Activated T-cell treated with anti-CD3 and anti-CD28 coated beads, Interleukin-2, amount 50 U/mL, for 72 hours (primary cell): Measurements from ENCODE around the gene CTXND1. TPM values are rescaled to one million over a fixed set of nuclear protein-coding genes. Genes with fewer than 3 reads are reported as not detected.

ENCODE experiments used
- ATAC-seq, 2 donors: fragments of 150-1000 bp; cut with Tn5 transposase; replicated peaks in 1 of 2; 2 replicates each; pipeline ENCODE4 v1.10.0; 2021; ENCODE audit warnings: moderate library complexity in 2 of 2, mild to moderate bottlenecking in 1 of 2
- DNase-seq, 2 donors: peaks; one replicate each; pipeline ENCODE4 v3.0.0; 2021 to 2022; ENCODE audit warnings: mixed read lengths in 1 of 2
- H3K27ac Mint-ChIP-seq: one replicate; pipeline ENCODE4 v1.8.0; 2022; ENCODE audit warnings: mild to moderate bottlenecking, moderate library complexity, mixed read lengths
- H3K27me3 Mint-ChIP-seq: one replicate; pipeline ENCODE4 v1.8.0; 2022; ENCODE audit warnings: low read depth, mixed read lengths
- H3K36me3 Mint-ChIP-seq, 2 donors: one replicate each; pipeline ENCODE4 v1.8.0; 2022; ENCODE audit warnings: mixed read lengths in 2 of 2, mild to moderate bottlenecking in 1 of 2; ENCODE audit not compliant: insufficient read depth in 2 of 2
- H3K4me1 Mint-ChIP-seq: one replicate; pipeline ENCODE4 v1.8.0; 2022; ENCODE audit warnings: low read depth, mixed read lengths
- H3K4me3 Mint-ChIP-seq, 2 donors: one replicate each; pipeline ENCODE4 v1.8.0; 2022; ENCODE audit warnings: mild to moderate bottlenecking in 2 of 2, mixed read lengths in 2 of 2, moderate library complexity in 2 of 2
- H3K9me3 Mint-ChIP-seq, 2 donors: one replicate each; pipeline ENCODE4 v1.8.0; 2022; ENCODE audit warnings: mixed read lengths in 2 of 2
- total RNA-seq, 2 donors: library from RNA; stranded (reverse); gene quantifications; one replicate each; pipeline ENCODE4 v1.2.3, GENCODE V29; 2022

The CTXND1 gene
- total RNA-seq, 2 donors from 2014 or later: not detected

GRCh38 chr15:80216141-80216540 lies 35.9 kb downstream of the CTXND1 start:
- Mint-ChIP-seq H3K36me3 (no peaks in the 10 kb centered on the region), H3K4me1 (no peaks in the 10 kb centered on the region), H3K9me3 (no peaks in the 10 kb centered on the region), H3K27me3 (peaks cover 17% of the 10 kb centered on the region), H3K4me3 (no peak overlapping the region), H3K27ac (no peak overlapping the region)
- no peak for ATAC-seq
- no peak for DNase-seq

DNA sequence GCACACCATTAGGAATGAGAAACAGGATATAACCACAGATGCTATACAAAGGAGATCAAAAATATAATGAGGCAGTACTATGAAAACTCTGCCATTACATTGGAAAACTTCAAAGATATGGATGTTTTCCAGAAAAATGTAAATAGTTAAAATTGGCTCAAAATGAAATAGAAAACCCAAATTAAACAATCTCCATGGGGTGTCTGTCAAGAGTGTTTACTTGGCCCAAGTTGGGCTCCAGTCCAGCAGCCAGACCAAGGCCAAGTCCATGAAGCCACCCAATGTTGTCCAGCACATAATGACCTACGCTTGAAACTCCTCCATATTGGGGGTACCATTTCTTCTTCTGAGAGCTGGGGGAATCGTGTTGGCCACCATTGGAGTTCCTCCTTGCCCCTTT lies 37.1 kb downstream of the CTXND1 start:
- Mint-ChIP-seq H3K4me3 (no peak overlapping the region), H3K9me3 (no peaks in the 10 kb centered on the region), H3K4me1 (no peaks in the 10 kb centered on the region), H3K27me3 (peaks cover 17% of the 10 kb centered on the region), H3K27ac (no peak overlapping the region), H3K36me3 (no peaks in the 10 kb centered on the region)
- no peak for ATAC-seq
- no peak for DNase-seq

GRCh38 chr15:80211976-80212375 lies 40.0 kb downstream of the CTXND1 start:
- no peaks in the 10 kb centered on the region for H3K9me3 Mint-ChIP-seq
- no peaks in the 10 kb centered on the region for H3K4me1 Mint-ChIP-seq
- no peaks in the 10 kb centered on the region for H3K36me3 Mint-ChIP-seq
- DNase-seq (no peak), ATAC-seq (no peak)
- no peak overlapping the region for H3K27ac Mint-ChIP-seq
- peaks cover 28% of the 10 kb centered on the region for H3K27me3 Mint-ChIP-seq
- no peak overlapping the region for H3K4me3 Mint-ChIP-seq

GRCh38 chr15:80210611-80211573 lies 41.1 kb downstream of the CTXND1 start:
- no peak overlapping the region for H3K27ac Mint-ChIP-seq
- no peaks in the 10 kb centered on the region for H3K9me3 Mint-ChIP-seq
- no peak for ATAC-seq
- H3K4me3 Mint-ChIP-seq: no peak overlapping the region
- H3K36me3 Mint-ChIP-seq: no peaks in the 10 kb centered on the region
- H3K27me3 Mint-ChIP-seq: peaks cover 36% of the 10 kb centered on the region
- DNase-seq: no peak
- no peaks in the 10 kb centered on the region for H3K4me1 Mint-ChIP-seq

DNA sequence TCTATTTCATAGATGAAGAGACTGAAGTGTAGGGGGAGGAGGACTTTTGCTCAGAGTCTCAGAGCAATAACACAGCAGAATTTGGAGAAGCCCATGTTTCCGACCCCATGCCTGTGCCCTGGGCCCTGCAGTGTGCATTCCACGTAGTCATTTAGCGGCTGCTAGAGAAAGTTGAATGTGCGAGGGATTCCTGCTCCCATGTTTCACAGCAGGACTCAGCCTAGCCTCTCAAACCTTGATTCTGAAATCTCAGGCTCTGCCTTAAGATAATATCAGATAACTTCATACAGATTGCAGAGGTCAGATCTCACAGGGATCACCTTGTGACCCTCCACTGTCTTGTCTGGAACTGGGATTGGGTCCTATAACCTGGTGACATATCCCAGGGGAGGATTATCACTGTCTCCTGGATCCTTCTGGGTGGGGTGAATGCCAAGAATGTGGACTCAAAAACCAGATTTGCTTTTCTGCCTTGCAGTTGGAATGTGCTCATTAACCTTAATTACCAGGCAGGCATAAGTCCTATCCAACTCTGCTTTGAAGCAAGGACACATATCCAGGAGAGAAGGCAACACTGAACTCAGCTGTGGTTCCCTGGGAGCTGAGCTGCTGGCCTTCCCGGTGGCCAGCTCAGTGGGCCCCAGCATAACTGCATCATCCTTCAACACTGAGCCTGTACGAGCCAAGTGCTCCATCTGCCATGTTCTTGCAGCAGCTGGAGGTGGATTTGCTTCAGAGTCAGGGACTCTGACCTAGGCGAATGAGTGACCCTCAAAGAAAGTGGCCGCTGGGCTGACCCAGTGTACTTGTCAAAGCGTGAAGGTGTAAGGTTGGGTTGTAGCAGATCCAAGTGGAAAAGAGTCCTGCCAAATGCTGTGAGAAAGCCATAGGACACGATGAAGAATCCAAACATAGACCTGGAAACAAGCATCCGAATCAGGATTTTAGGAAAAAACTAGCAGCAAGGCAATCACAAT lies 43.0 kb downstream of the CTXND1 start:
- ATAC-seq (no peak), DNase-seq (no peak)
- Mint-ChIP-seq H3K27ac (no peak overlapping the region), H3K4me3 (no peak overlapping the region), H3K27me3 (peaks cover 47% of the 10 kb centered on the region), H3K36me3 (no peaks in the 10 kb centered on the region), H3K9me3 (no peaks in the 10 kb centered on the region), H3K4me1 (no peaks in the 10 kb centered on the region)

DNA sequence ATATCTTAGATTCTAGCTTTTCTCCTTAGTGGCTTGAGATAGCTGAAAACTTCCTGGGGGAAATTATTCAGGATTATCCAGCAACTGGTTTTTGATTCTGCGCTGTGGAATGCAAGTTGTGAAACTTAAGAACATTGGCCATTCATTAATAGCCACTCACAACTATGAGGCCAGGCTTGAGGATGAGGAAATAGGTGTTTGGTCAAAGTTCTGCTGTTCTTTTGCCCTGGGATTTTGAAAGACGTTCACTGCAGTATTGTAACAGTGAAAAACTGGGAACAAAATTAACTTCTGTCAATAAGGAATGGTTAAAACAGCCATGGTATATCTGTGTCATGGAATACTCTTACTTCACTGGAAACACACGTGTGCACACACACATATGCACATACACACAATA lies 44.1 kb downstream of the CTXND1 start:
- no peaks in the 10 kb centered on the region for H3K36me3 Mint-ChIP-seq

GRCh38 chr15:80204231-80204630 lies 47.8 kb downstream of the CTXND1 start:
- H3K9me3 Mint-ChIP-seq: no peaks in the 10 kb centered on the region
- peaks cover 32% of the 10 kb centered on the region for H3K27me3 Mint-ChIP-seq
- DNase-seq (no peak), ATAC-seq (no peak)
- no peak overlapping the region for H3K27ac Mint-ChIP-seq
- H3K4me1 Mint-ChIP-seq: no peaks in the 10 kb centered on the region
- no peaks in the 10 kb centered on the region for H3K36me3 Mint-ChIP-seq
- no peak overlapping the region for H3K4me3 Mint-ChIP-seq

More for the DNA sequence above, 44.1 kb downstream of the CTXND1 start:
- Mint-ChIP-seq H3K27me3 (peaks cover 38% of the 10 kb centered on the region), H3K4me1 (no peaks in the 10 kb centered on the region), H3K27ac (no peak overlapping the region), H3K4me3 (no peak overlapping the region), H3K9me3 (no peaks in the 10 kb centered on the region)
- DNase-seq (no peak), ATAC-seq (no peak)

DNA sequence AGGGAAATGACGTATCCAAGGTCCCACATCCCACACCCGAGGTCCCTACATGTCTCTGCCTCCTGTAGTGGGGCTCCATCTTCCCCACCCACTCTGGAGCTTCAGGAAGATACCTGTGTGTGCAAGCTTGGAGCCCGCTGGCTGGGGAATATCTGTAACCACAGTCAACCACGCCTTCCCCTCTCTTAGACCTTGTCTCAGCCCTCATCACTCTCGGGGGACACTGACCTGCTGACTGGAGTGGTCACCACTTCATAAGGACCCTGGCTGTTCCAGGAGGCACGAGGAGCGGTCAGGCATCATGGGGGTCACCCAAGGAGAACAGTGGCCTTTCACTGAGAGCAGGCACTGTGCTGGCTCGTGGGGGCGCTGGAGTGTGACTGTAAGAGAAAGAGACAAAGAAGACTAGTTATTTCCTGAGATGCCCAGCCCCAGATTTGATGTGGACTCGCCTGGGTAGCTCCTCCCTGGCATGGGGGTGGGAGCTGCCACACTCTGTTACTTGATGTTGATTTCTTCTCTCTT lies 48.6 kb downstream of the CTXND1 start:
- Mint-ChIP-seq H3K27me3 (peaks cover 40% of the 10 kb centered on the region), H3K9me3 (no peaks in the 10 kb centered on the region), H3K36me3 (no peaks in the 10 kb centered on the region), H3K4me3 (no peak overlapping the region), H3K4me1 (no peaks in the 10 kb centered on the region), H3K27ac (no peak overlapping the region)
- ATAC-seq: no peak
- no peak for DNase-seq

GRCh38 chr15:80202641-80203360 lies 49.2 kb downstream of the CTXND1 start:
- H3K36me3 Mint-ChIP-seq: no peaks in the 10 kb centered on the region
- DNase-seq: no peak

DNA sequence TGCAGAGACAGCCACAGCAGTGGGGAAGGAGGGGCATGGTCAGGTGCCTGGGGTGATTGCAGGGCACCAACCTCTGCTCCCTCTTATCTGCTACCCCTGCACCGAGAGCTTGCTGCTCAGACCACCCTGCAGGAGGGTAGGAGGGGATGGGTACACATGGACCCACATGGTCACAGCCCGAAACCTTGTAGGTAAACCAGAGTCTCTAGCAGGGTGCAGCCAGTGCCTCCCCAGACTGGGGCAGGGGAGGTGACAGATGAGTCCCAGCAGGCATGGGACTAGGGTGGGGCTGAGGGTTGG lies 50.0 kb downstream of the CTXND1 start:
- H3K9me3 Mint-ChIP-seq: no peaks in the 10 kb centered on the region
- H3K36me3 Mint-ChIP-seq: no peaks in the 10 kb centered on the region
- no peak for ATAC-seq
- no peaks in the 10 kb centered on the region for H3K4me1 Mint-ChIP-seq
- DNase-seq: no peak
- H3K27ac Mint-ChIP-seq: no peak overlapping the region
- H3K27me3 Mint-ChIP-seq: peaks cover 32% of the 10 kb centered on the region
- no peak overlapping the region for H3K4me3 Mint-ChIP-seq

More at GRCh38 chr15:80202641-80203360, 49.2 kb downstream of the CTXND1 start:
- H3K4me1 Mint-ChIP-seq: no peaks in the 10 kb centered on the region
- peaks cover 40% of the 10 kb centered on the region for H3K27me3 Mint-ChIP-seq
- no peak overlapping the region for H3K4me3 Mint-ChIP-seq
- H3K9me3 Mint-ChIP-seq: no peaks in the 10 kb centered on the region
- H3K27ac Mint-ChIP-seq: no peak overlapping the region
- ATAC-seq: no peak

GRCh38 chr15:80201256-80202015 lies 50.6 kb downstream of the CTXND1 start:
- no peaks in the 10 kb centered on the region for H3K9me3 Mint-ChIP-seq

DNA sequence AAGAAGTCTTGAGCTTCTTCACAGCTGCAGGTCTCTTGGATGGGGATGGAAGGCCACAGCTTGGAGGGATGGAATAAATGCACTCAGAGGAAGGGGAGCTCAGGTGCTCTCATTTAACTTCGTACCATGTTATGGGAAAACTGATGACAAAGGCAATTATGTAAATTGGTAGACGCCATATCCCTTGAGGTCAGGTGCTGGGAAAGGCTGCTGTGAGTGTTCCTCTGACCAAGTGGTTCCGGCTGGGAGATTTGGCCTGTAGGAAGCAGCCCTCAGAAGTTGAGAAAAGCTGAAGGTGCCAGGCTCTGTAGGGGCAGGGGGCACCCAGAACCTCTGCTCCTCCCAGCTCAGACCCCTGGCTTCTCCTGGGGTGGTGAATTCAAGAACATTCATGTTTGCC lies 52.1 kb downstream of the CTXND1 start:
- H3K4me3 Mint-ChIP-seq: no peak overlapping the region
- no peak for DNase-seq
- H3K4me1 Mint-ChIP-seq: no peaks in the 10 kb centered on the region
- no peak overlapping the region for H3K27ac Mint-ChIP-seq
- no peaks in the 10 kb centered on the region for H3K36me3 Mint-ChIP-seq
- peaks cover 19% of the 10 kb centered on the region for H3K27me3 Mint-ChIP-seq
- H3K9me3 Mint-ChIP-seq: no peaks in the 10 kb centered on the region
- no peak for ATAC-seq

More at GRCh38 chr15:80201256-80202015, 50.6 kb downstream of the CTXND1 start:
- no peak overlapping the region for H3K27ac Mint-ChIP-seq
- no peak overlapping the region for H3K4me3 Mint-ChIP-seq
- DNase-seq: no peak
- H3K36me3 Mint-ChIP-seq: no peaks in the 10 kb centered on the region
- ATAC-seq: no peak
- H3K4me1 Mint-ChIP-seq: no peaks in the 10 kb centered on the region
- H3K27me3 Mint-ChIP-seq: peaks cover 27% of the 10 kb centered on the region
